Mesenteric fat pad (tissue), 1 donor: ENCODE results near the gene H6PD. TPM values are rescaled to one million over a fixed set of nuclear protein-coding genes. Genes with fewer than 3 reads are reported as not detected.

ENCODE experiments used
- DNase-seq: peaks from one replicate; pipeline ENCODE4 v3.0.0-alpha.2; 2020; ENCODE audit warnings: low spot score
- total RNA-seq: library from RNA; stranded (reverse); fragmentation: NEBNext Ultra II Directional; extraction: Animal tissue kit (Norgen Biotek cat#: 25700); gene quantifications from one replicate; pipeline ENCODE4 v1.2.1, GENCODE V29; 2021
- donor health status: DM: yes; HTN: yes; CAD: no.

H6PD gene
- total RNA-seq, 1 donor from 2014 or later = 77.6 TPM

GRCh38 chr1:9239622-9240401 is 5.2 kb downstream of the H6PD start:
- no peak for DNase-seq

GRCh38 chr1:9240914-9241820 is 6.6 kb downstream of the H6PD start:
- no peak for DNase-seq

GRCh38 chr1:9241891-9242290 is 7.3 kb downstream of the H6PD start:
- DNase-seq = no peak

- DNase-seq = no peak
Measured at GRCh38 chr1:9242338-9242969, 7.9 kb downstream of the H6PD start.

- DNase-seq = no peak
Measured at GRCh38 chr1:9243066-9243739, 8.6 kb downstream of the H6PD start.

- no peak for DNase-seq
Measured at GRCh38 chr1:9244501-9245229, 10.1 kb downstream of the H6PD start.

GRCh38 chr1:9245230-9245619 is 10.7 kb downstream of the H6PD start:
- no peak for DNase-seq

- no peak for DNase-seq
Measured at GRCh38 chr1:9245661-9246060, 11.1 kb downstream of the H6PD start.

GRCh38 chr1:9246215-9246614 is 11.6 kb downstream of the H6PD start:
- no peak for DNase-seq

GRCh38 chr1:9246841-9247785 is 12.5 kb downstream of the H6PD start:
- no peak for DNase-seq

GRCh38 chr1:9247894-9248293 is 13.3 kb downstream of the H6PD start:
- no peak for DNase-seq

GRCh38 chr1:9248341-9249262 is 14.0 kb downstream of the H6PD start:
- no peak for DNase-seq

- no peak for DNase-seq
Measured at GRCh38 chr1:9249263-9249533, 14.6 kb downstream of the H6PD start.

GRCh38 chr1:9249534-9250410 is 15.2 kb downstream of the H6PD start:
- DNase-seq = no peak

GRCh38 chr1:9250411-9251381 is 16.1 kb downstream of the H6PD start:
- DNase-seq = no peak

- no peak for DNase-seq
Measured at GRCh38 chr1:9251501-9251900, 16.9 kb downstream of the H6PD start.
